ENCODE results near the gene MAD2L2. TPM values are rescaled to one million over a fixed set of nuclear protein-coding genes. Genes with fewer than 3 reads are reported as not detected.

The MAD2L2 gene
- total RNA-seq, 1 experiment from 2014 or later: 283 TPM

- peak; percentile 25; the same call in 1 of the 2 replicates for ATAC-seq
These were observed 23.9 kb upstream of the MAD2L2 start for GRCh38 chr1:11704691-11705475.

GRCh38 chr1:11704194-11704529 is 23.2 kb upstream of the MAD2L2 start:
- CTCF ChIA-PET: interaction anchor here (1.0 to 6.5 kb wide), 4 partner anchors 9 to 81 kb away, joined by 4 to 50 read pairs (median 8); partner anchors contain the start of genes FBXO6 and MAD2L2

More at GRCh38 chr1:11704691-11705475, 23.9 kb upstream of the MAD2L2 start:
- CTCF ChIA-PET: interaction anchor here (0.6 to 6.5 kb wide), 12 partner anchors 10 to 524 kb away, joined by 3 to 50 read pairs (median 4); partner anchors contain the start of genes DRAXIN, FBXO6 and MAD2L2
- POLR2A ChIA-PET: interaction anchor here (0.7 to 2.2 kb wide), 4 partner anchors 15 to 41 kb away, joined by 3 to 5 read pairs (median 4); partner anchors contain the start of gene FBXO6
- H3K27me3 Mint-ChIP-seq (ENCODE audit: low read depth): no peaks in the 10 kb centered on the region
- DNase-seq (ENCODE audit: low spot score): no peak
- peak overlapping the region; percentile 44 for H3K27ac Mint-ChIP-seq
- TF ChIP-seq ZNF396 (CRISPR knock-in tag; IDR thresholded peaks at IDR 0.05; ENCODE audit: borderline replicate concordance) (no peak), USF1 (CRISPR knock-in tag; IDR thresholded peaks at IDR 0.05) (no peak), NR1H2 (CRISPR knock-in tag; IDR thresholded peaks at IDR 0.05) (no peak), STAT6 (CRISPR knock-in tag; conservative IDR thresholded peaks at IDR 0.05; ENCODE audit: low read depth) (no peak), USF2 (CRISPR knock-in tag; IDR thresholded peaks at IDR 0.05) (no peak), GTF2I (CRISPR knock-in tag; conservative IDR thresholded peaks at IDR 0.05) (no peak), ESRRA (CRISPR knock-in tag; IDR thresholded peaks at IDR 0.05; ENCODE audit: borderline replicate concordance) (no peak), ZNF219 (CRISPR knock-in tag; IDR thresholded peaks at IDR 0.05; ENCODE audit: borderline replicate concordance) (no peak), ZNF263 (CRISPR knock-in tag; IDR thresholded peaks at IDR 0.05; ENCODE audit: low read depth) (no peak), RELA (CRISPR knock-in tag; IDR thresholded peaks at IDR 0.05; ENCODE audit: borderline replicate concordance) (no peak)
- peaks cover 4% of the 10 kb centered on the region; the same call in 1 of the 2 replicates for H3K36me3 Mint-ChIP-seq
- H3K4me1 Mint-ChIP-seq: peaks cover 59% of the 10 kb centered on the region
- no peaks in the 10 kb centered on the region for H3K9me3 Mint-ChIP-seq
- no peak overlapping the region; the same call in 1 of the 2 replicates for H3K4me3 Mint-ChIP-seq

More at GRCh38 chr1:11704194-11704529, 23.2 kb upstream of the MAD2L2 start:
- Mint-ChIP-seq H3K27me3 (ENCODE audit: low read depth) (no peaks in the 10 kb centered on the region), H3K36me3 (no peaks in the 10 kb centered on the region), H3K27ac (peak overlapping the region; percentile 42; the same call in 1 of the 2 replicates), H3K4me1 (peaks cover 57% of the 10 kb centered on the region), H3K9me3 (no peaks in the 10 kb centered on the region), H3K4me3 (no peak overlapping the region)
- ATAC-seq (peak; percentile 33), DNase-seq (ENCODE audit: low spot score) (peak; percentile 48)
- peak; percentile 49; the same call in 1 of the 2 replicates for TF ChIP-seq PRDM15 (CRISPR knock-in tag; IDR thresholded peaks at IDR 0.05)
- no peak for TF ChIP-seq AR (CRISPR knock-in tag; IDR thresholded peaks at IDR 0.05)
- POLR2A ChIA-PET: interaction anchor here (1.0 to 2.2 kb wide), 2 partner anchors 21 to 40 kb away, joined by 3 to 5 read pairs; partner anchors contain the start of gene FBXO6
